ENCODE data around the gene ENAH.

- TF ChIP-seq, protein P1, sequence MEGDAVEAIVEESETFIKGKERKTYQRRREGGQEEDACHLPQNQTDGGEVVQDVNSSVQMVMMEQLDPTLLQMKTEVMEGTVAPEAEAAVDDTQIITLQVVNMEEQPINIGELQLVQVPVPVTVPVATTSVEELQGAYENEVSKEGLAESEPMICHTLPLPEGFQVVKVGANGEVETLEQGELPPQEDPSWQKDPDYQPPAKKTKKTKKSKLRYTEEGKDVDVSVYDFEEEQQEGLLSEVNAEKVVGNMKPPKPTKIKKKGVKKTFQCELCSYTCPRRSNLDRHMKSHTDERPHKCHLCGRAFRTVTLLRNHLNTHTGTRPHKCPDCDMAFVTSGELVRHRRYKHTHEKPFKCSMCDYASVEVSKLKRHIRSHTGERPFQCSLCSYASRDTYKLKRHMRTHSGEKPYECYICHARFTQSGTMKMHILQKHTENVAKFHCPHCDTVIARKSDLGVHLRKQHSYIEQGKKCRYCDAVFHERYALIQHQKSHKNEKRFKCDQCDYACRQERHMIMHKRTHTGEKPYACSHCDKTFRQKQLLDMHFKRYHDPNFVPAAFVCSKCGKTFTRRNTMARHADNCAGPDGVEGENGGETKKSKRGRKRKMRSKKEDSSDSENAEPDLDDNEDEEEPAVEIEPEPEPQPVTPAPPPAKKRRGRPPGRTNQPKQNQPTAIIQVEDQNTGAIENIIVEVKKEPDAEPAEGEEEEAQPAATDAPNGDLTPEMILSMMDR (IDR thresholded peaks at IDR 0.05; ENCODE audit: insufficient read depth, low read depth, low read length): no peak
- TF ChIP-seq EZH2 (IDR thresholded peaks at IDR 0.05; ENCODE audit: insufficient read depth, low read length): no peak
These were observed 198.9 kb downstream of the ENAH start for GRCh38 chr1:225453797-225454648.
